Right atrium auricular region (tissue), 2 donors: ENCODE results near the gene UBE3C. TPM values are rescaled to one million over a fixed set of nuclear protein-coding genes. Genes with fewer than 3 reads are reported as not detected.

Experiments
- DNase-seq: peaks from one replicate; pipeline ENCODE4 v3.0.0-alpha.2; 2019; ENCODE audit warnings: low spot score
- H3K27ac ChIP-seq, 2 donors: fragments of 200-600 bp; sonication (generic); 1 replicate in 1 of 2; 2 replicates in 1 of 2; pipeline ENCODE4 v1.5.1; 2016 to 2019
- H3K27me3 ChIP-seq, 2 donors: fragments of 200-600 bp; sonication (generic); one replicate each; pipeline versions ENCODE4 v1.5.1 to v1.6.0; 2017 to 2019
- H3K36me3 ChIP-seq: fragments of 200-600 bp; sonication (generic); one replicate; pipeline ENCODE4 v1.5.1; 2016
- H3K4me1 ChIP-seq, 2 donors: fragments of 200-600 bp; sonication (generic); one replicate each; pipeline versions ENCODE4 v1.5.1 to v1.6.0; 2017 to 2019
- H3K4me3 ChIP-seq, 2 donors: fragments of 200-600 bp; sonication (generic); 1 replicate in 1 of 2; 2 replicates in 1 of 2; pipeline ENCODE4 v1.5.1; 2017 to 2019; ENCODE audit warnings: mild to moderate bottlenecking in 1 of 2, moderate library complexity in 1 of 2
- H3K9me3 ChIP-seq, 2 donors: fragments of 200-600 bp; sonication (generic); one replicate each; pipeline ENCODE4 v1.5.1; 2019
- total RNA-seq, 2 donors: library from RNA; depleted of rRNA; stranded (reverse); fragments of >200 nt; gene quantifications; one replicate each; pipeline ENCODE4 v1.1.0, GENCODE V29; 2016
- TF ChIP-seq, protein P1 (sequence below), 2 donors: fragments of 200-600 bp; sonication (generic); IDR thresholded peaks; one replicate each; pipeline ENCODE4 v1.5.1; 2019; ENCODE audit warnings: antibody characterized with exemption in 2 of 2

Gene UBE3C
- total RNA-seq, 2 donors from 2014 or later: 53.3 to 60.8 TPM

DNA sequence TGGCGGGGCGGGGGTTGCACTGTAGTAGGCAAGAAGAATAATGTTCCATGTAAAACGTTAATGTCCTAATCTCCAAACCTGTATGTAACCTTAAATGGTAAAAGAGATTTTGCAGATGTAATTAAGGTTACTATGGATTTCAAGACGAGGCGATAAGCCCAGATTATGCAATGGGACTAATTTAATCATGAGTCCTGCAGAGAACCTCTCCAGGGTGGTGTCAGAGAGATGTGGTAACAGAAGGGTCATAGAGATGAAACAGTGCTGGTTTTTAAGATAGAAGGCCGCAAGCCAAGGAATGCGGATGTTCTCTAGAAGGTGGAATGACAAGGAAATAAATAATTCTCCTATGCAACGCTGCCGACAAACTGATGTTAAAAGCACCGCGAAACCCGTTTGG is 57.1 kb downstream of the UBE3C start:
- H3K9me3 ChIP-seq: no peaks in the 10 kb centered on the region
- H3K4me3 ChIP-seq: no peak overlapping the region
- peaks cover 63% of the 10 kb centered on the region for H3K36me3 ChIP-seq
- TF ChIP-seq, protein P1, sequence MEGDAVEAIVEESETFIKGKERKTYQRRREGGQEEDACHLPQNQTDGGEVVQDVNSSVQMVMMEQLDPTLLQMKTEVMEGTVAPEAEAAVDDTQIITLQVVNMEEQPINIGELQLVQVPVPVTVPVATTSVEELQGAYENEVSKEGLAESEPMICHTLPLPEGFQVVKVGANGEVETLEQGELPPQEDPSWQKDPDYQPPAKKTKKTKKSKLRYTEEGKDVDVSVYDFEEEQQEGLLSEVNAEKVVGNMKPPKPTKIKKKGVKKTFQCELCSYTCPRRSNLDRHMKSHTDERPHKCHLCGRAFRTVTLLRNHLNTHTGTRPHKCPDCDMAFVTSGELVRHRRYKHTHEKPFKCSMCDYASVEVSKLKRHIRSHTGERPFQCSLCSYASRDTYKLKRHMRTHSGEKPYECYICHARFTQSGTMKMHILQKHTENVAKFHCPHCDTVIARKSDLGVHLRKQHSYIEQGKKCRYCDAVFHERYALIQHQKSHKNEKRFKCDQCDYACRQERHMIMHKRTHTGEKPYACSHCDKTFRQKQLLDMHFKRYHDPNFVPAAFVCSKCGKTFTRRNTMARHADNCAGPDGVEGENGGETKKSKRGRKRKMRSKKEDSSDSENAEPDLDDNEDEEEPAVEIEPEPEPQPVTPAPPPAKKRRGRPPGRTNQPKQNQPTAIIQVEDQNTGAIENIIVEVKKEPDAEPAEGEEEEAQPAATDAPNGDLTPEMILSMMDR (IDR thresholded peaks at IDR 0.05): no peak
- DNase-seq: no peak
- H3K27me3 ChIP-seq: no peaks in the 10 kb centered on the region
- H3K27ac ChIP-seq: no peak overlapping the region
- no peaks in the 10 kb centered on the region for H3K4me1 ChIP-seq

GRCh38 chr7:157204134-157204533 is 65.4 kb downstream of the UBE3C start:
- Histone ChIP-seq H3K9me3 (no peaks in the 10 kb centered on the region), H3K4me3 (no peak overlapping the region), H3K4me1 (no peaks in the 10 kb centered on the region), H3K36me3 (peaks cover 55% of the 10 kb centered on the region), H3K27ac (no peak overlapping the region), H3K27me3 (no peaks in the 10 kb centered on the region)
- TF ChIP-seq, protein P1 (IDR thresholded peaks at IDR 0.05): no peak
- DNase-seq: no peak

DNA sequence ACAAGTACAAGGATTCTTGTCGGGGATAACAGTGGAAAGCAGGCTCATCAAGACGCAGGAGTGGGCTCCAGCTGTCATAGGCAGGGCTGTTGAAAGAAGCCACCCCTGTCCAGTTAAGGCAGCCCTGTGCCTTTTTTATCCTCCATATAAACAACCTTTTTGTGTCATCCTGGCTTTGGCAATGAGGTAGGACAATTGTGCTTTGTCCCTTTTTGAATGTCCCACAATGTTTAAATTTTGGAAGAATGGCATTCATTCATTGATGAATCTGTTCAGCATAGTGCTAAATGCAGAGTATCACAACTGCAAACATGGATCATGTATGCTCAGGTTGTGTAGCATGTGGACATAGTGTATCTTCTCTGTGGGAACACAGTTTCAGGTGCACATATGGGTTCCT is 66.7 kb downstream of the UBE3C start:
- Histone ChIP-seq H3K4me1 (no peaks in the 10 kb centered on the region), H3K4me3 (no peak overlapping the region), H3K9me3 (no peaks in the 10 kb centered on the region), H3K27me3 (no peaks in the 10 kb centered on the region), H3K36me3 (peaks cover 49% of the 10 kb centered on the region), H3K27ac (no peak overlapping the region)
- DNase-seq: no peak
- TF ChIP-seq, protein P1 (IDR thresholded peaks at IDR 0.05): no peak

DNA sequence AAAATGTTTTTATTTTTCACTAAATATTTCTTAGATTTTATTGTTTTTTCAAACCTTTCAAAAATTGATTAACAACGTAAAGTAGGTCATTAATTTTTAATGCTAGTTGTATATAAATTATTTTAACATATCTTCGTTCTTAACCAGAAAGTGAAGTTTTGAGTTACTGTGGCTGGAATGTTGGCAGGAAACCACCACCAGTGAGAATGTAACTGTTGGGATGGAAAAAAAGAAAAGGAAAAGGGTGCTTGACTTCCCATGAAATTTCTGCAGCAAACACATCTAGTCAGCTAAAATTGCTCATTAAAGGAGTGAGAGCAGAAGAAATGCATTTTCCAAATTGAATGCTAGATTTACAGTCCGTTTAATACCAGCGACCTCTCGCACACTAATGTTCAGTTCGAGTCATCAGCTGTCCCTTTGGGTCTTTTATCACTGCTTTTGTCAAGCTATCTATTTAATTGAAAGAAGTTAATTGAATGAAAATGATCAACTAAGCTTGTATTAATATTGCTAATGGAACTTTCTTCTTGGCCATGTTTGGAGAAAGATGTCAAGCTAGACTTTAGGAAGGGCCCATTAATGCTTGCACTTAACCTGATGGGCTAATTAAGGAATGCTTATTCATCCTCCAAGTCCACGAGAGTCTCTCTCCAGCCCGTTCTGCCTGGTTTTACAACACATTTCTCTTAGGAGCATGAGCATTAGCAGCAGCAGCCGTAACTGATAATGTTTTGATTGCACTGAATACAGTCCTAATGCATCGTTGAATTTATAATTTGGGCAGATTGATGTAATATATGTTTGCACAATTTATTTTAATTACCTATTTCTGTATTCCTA is 70.1 kb downstream of the UBE3C start:
- Histone ChIP-seq H3K27me3 (no peaks in the 10 kb centered on the region), H3K4me1 (no peaks in the 10 kb centered on the region), H3K27ac (no peak overlapping the region), H3K36me3 (peaks cover 21% of the 10 kb centered on the region), H3K4me3 (no peak overlapping the region), H3K9me3 (no peaks in the 10 kb centered on the region)
- no peak for DNase-seq
- TF ChIP-seq, protein P1 (IDR thresholded peaks at IDR 0.05): no peak

GRCh38 chr7:157210682-157211081 is 72.0 kb downstream of the UBE3C start:
- no peak for DNase-seq
- TF ChIP-seq, protein P1 (IDR thresholded peaks at IDR 0.05): no peak
- Histone ChIP-seq H3K27ac (no peak overlapping the region), H3K4me3 (no peak overlapping the region), H3K9me3 (no peaks in the 10 kb centered on the region), H3K27me3 (no peaks in the 10 kb centered on the region), H3K4me1 (no peaks in the 10 kb centered on the region), H3K36me3 (peaks cover 10% of the 10 kb centered on the region)

DNA sequence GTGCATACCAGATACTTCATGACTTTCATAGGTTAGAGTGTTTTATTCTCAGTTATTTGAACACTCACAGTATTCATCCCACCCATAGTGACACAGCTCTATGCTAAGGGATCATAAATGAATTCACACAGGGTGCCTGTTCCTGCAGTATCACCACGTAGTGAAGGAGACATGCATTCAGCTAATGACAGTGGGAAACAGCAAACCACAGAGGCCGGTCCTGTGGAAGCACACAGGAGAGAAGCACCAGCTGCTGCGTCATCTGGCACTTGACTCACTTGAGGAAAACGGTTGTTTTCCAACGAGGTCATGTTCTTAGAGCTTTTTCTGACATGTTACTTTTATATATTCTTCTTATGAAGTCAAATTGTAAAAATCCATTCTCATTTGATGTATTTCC is 73.0 kb downstream of the UBE3C start:
- Histone ChIP-seq H3K27ac (no peak overlapping the region), H3K36me3 (peaks cover 4% of the 10 kb centered on the region), H3K9me3 (no peaks in the 10 kb centered on the region), H3K27me3 (no peaks in the 10 kb centered on the region), H3K4me3 (no peak overlapping the region), H3K4me1 (no peaks in the 10 kb centered on the region)
- TF ChIP-seq, protein P1 (IDR thresholded peaks at IDR 0.05): no peak
- no peak for DNase-seq
